Gastroesophageal sphincter (tissue), 4 donors: ENCODE measurements around the gene GPR162. TPM values are rescaled to one million over a fixed set of nuclear protein-coding genes. Genes with fewer than 3 reads are reported as not detected.
A peak's percentile ranks its signal among the peaks of the same experiment; 100 is the strongest.
"Not testable (repeated sequence)": the region's sequence is repeated elsewhere in the genome, so short reads cannot be mapped to it uniquely, and the experiment has no call there.

Experiments
- ATAC-seq: fragments of 150-250 bp; one replicate; pipeline ENCODE4 v1.9.1; 2016; ENCODE audit warnings: mild to moderate bottlenecking, moderate library complexity
- H3K27ac ChIP-seq, 4 donors: fragments of 200-600 bp; sonication (generic) in 3 of 4; 1 replicate in 3 of 4; 2 replicates in 1 of 4; pipeline ENCODE4 v1.5.1; 2016 to 2019
- H3K27me3 ChIP-seq: fragments of 200-600 bp; sonication (generic); one replicate; pipeline ENCODE4 v1.5.1; 2019
- H3K36me3 ChIP-seq, 2 donors: fragments of 200-600 bp; sonication (generic); one replicate each; pipeline ENCODE4 v1.5.1; 2019; ENCODE audit warnings: control low read depth in 1 of 2
- H3K4me1 ChIP-seq, 3 donors: fragments of 200-600 bp; sonication (generic); 1 replicate in 2 of 3; 2 replicates in 1 of 3; pipeline ENCODE4 v1.5.1; 2016 to 2019; ENCODE audit warnings: control low read depth in 2 of 3
- H3K4me3 ChIP-seq, 2 donors: fragments of 200-600 bp; sonication (generic); one replicate each; pipeline ENCODE4 v1.5.1; 2019; ENCODE audit warnings: mild to moderate bottlenecking in 1 of 2, moderate library complexity in 1 of 2
- H3K9me3 ChIP-seq, 3 donors: fragments of 200-600 bp; sonication (generic); one replicate each; pipeline ENCODE4 v1.5.1; 2017 to 2019; ENCODE audit warnings: control low read depth in 2 of 3
- EP300 ChIP-seq: sonication (generic); formaldehyde crosslinking; IDR thresholded peaks from one replicate; pipeline ENCODE4 v1.6.1; 2017; ENCODE audit warnings: antibody characterized with exemption, mild to moderate bottlenecking
- POLR2A ChIP-seq, 2 donors: fragments of 450-650 bp; IDR thresholded peaks; one replicate each; pipeline ENCODE4 v1.6.1; 2017; ENCODE audit warnings: antibody characterized with exemption in 2 of 2, mild to moderate bottlenecking in 2 of 2, moderate library complexity in 1 of 2
- POLR2AphosphoS5 ChIP-seq: sonication (generic); formaldehyde crosslinking; IDR thresholded peaks from one replicate; pipeline ENCODE4 v1.6.1; 2017; ENCODE audit warnings: antibody characterized with exemption
- WGBS, 2 donors: methylation state at CpG; one replicate each; pipeline ENCODE4 v1.1.5; 2018; ENCODE audit warnings: low coverage in 1 of 2; 5-methylcytosine and 5-hydroxymethylcytosine counted together
- total RNA-seq, 4 donors: library from RNA; depleted of rRNA; stranded (reverse); fragments of >200 nt; gene quantifications; one replicate each; pipeline ENCODE4 v1.1.0, GENCODE V29; 2016
- TF ChIP-seq, protein P1 (sequence below), 4 experiments: fragments of 200-600 bp in 2 of 4; fragments of 450-650 bp in 2 of 4; sonication (generic) in 1 of 4; IDR thresholded peaks; one replicate each; pipeline ENCODE4 v1.5.1; 2017 to 2019; ENCODE audit warnings: antibody characterized with exemption in 4 of 4, mild to moderate bottlenecking in 2 of 4, moderate library complexity in 2 of 4

The GPR162 gene
- total RNA-seq, 4 donors from 2014 or later = 3.7 to 9.7 (median 3.9) TPM

DNA sequence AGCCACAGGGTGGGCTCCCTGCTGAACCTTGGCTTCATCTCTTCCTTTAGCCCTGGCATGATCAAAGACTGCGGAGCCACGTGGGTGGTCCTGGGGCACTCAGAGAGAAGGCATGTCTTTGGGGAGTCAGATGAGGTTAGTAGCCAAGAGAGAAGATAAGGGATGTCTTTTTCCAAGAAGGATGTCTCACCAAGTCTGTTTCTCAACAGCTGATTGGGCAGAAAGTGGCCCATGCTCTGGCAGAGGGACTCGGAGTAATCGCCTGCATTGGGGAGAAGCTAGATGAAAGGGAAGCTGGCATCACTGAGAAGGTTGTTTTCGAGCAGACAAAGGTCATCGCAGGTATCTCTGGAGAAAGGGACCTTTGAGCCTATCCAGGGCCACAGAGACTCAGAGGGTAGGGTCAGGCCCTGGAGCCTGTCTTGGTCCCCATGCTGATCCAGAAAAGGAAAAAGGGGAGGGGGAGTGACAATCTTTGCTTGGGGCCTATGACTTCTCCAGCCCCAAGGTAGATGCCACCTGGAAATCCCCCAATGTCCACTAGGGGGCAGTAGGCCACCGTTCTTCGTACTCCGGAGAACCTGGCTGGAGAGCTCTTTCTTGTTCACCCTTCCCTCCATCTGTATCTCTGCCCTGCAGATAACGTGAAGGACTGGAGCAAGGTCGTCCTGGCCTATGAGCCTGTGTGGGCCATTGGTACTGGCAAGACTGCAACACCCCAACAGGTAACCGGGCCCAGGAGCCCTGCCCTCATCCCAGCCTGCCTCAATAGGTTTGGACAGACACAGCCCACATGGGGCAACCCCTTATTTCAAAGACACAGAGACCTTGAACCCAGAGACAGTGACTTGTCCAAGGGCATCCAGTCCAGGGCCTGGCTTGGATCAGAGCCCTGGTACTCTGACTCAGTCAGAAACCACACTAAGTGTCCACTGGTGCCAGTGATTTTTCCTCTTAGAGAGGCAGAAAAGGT lies 47.7 kb downstream of the GPR162 start:
- TF ChIP-seq, protein P1, sequence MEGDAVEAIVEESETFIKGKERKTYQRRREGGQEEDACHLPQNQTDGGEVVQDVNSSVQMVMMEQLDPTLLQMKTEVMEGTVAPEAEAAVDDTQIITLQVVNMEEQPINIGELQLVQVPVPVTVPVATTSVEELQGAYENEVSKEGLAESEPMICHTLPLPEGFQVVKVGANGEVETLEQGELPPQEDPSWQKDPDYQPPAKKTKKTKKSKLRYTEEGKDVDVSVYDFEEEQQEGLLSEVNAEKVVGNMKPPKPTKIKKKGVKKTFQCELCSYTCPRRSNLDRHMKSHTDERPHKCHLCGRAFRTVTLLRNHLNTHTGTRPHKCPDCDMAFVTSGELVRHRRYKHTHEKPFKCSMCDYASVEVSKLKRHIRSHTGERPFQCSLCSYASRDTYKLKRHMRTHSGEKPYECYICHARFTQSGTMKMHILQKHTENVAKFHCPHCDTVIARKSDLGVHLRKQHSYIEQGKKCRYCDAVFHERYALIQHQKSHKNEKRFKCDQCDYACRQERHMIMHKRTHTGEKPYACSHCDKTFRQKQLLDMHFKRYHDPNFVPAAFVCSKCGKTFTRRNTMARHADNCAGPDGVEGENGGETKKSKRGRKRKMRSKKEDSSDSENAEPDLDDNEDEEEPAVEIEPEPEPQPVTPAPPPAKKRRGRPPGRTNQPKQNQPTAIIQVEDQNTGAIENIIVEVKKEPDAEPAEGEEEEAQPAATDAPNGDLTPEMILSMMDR (IDR thresholded peaks at IDR 0.05) = peak in 3 of 4 experiments; percentile 85 to 96 (median 92)
- TF ChIP-seq EP300 (no peak), POLR2A (IDR thresholded peaks at IDR 0.05) (no peak), POLR2AphosphoS5 (peak; percentile 7)
- Histone ChIP-seq H3K27ac (peak overlapping the region in 3 of 4 donors; percentile 98 to 99 (median 98)), H3K4me3 (peak overlapping the region in 1 of 2 donors; percentile 99), H3K4me1 (peaks cover 0 to 67% (median 36%) of the 10 kb centered on the region in 3 donors), H3K27me3 (no peaks in the 10 kb centered on the region), H3K36me3 (peaks cover 0 to 49% of the 10 kb centered on the region in 2 donors), H3K9me3 (no peaks in the 10 kb centered on the region)
- WGBS, 2 donors = 17 to 22% methylated on average over 8 to 9 of the region's 12 CpGs
- no peak for ATAC-seq

- H3K27me3 ChIP-seq, ATAC-seq, H3K4me3 ChIP-seq, H3K9me3 ChIP-seq: not testable (repeated sequence)
- WGBS, 2 donors = 17% methylated on average over 1 of the region's 4 CpGs; no CpG with 5 or more reads in 1 of the 2 donors
- H3K27ac ChIP-seq = peak overlapping the region in 3 of 4 donors; percentile 9 to 98 (median 85)
- peaks cover 0 to 40% of the 10 kb centered on the region in 2 donors for H3K36me3 ChIP-seq
- H3K4me1 ChIP-seq = peaks cover 0 to 71% (median 36%) of the 10 kb centered on the region in 3 donors
These were observed 48.7 kb downstream of the GPR162 start for GRCh38 chr12:6870304-6870703.

DNA sequence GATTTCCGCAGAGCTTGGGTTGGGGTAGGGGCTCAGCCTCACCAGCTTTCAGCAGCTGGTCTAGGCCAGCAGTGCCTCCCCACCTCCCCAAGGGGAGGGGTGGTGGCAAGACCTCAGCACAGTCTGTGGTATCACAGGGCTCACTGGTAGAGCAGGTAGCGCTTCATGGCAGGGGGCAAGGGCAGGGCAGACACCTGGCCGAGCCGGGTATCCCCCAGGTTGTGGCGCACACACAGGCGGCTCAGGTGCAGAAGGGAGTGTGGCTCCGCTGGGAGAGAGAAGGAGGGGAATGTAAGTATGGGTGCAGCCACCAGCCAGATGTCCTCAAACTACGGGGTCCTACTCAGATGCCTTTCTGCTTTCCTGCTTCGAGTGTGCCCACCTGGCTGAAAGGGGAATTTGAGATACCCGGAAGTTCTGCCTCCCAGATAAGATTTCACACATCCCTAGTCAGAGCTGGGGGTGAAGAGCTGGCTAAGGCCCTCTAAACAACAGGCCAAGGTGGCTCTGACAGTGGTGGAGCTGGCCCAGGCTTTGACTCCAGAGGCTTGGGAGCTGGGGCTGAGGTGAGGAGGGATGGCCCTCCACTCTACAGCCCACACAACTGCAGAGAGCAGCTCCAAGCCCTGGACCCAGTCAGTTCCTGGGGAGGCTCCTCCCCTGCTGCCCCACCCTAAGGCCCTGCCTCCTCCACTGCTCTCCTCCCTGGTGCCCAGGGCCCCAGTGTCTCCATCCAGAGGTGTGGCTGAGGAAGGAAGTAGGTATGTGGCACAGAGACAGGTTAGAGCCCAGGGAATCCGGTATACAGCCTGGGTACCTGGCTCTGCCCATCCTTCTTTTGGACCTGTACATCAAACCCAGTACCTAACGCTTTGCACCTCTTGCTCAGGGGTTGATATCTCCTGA lies 49.7 kb downstream of the GPR162 start:
- peak overlapping the region in 1 of 2 donors; percentile 84 for H3K4me3 ChIP-seq
- peaks cover 0 to 70% (median 36%) of the 10 kb centered on the region in 3 donors for H3K4me1 ChIP-seq
- TF ChIP-seq POLR2AphosphoS5 (no peak), POLR2A (IDR thresholded peaks at IDR 0.05) (no peak), EP300 (no peak)
- TF ChIP-seq, protein P1 (IDR thresholded peaks at IDR 0.05) = no peak
- H3K36me3 ChIP-seq = peaks cover 0 to 35% of the 10 kb centered on the region in 2 donors
- ATAC-seq = no peak
- 46% methylated on average over 2 of the region's 12 CpGs; no CpG with 5 or more reads in 1 of the 2 donors for WGBS, 2 donors
- H3K9me3 ChIP-seq = no peaks in the 10 kb centered on the region
- H3K27me3 ChIP-seq = no peaks in the 10 kb centered on the region
- peak overlapping the region in 3 of 4 donors; percentile 85 to 94 (median 89) for H3K27ac ChIP-seq

- Histone ChIP-seq H3K4me3 (peak overlapping the region; percentile 50 to 84), H3K27me3 (no peaks in the 10 kb centered on the region), H3K4me1 (peaks cover 0 to 63% (median 33%) of the 10 kb centered on the region in 3 donors), H3K36me3 (peaks cover 0 to 34% of the 10 kb centered on the region in 2 donors), H3K9me3 (no peaks in the 10 kb centered on the region), H3K27ac (peak overlapping the region; percentile 41 to 94 (median 87))
- 0% methylated on average over 8 to 14 of the region's 40 CpGs for WGBS, 2 donors
- peak; percentile 65 for ATAC-seq
- TF ChIP-seq POLR2A (IDR thresholded peaks at IDR 0.05) = peak in 1 of 2 donors; percentile 18
- TF ChIP-seq POLR2AphosphoS5 = peak; percentile 66
- TF ChIP-seq, protein P1 (IDR thresholded peaks at IDR 0.05) = peak in 3 of 4 experiments; percentile 88 to 96 (median 91)
- TF ChIP-seq EP300 = no peak
These were observed 50.7 kb downstream of the GPR162 start for GRCh38 chr12:6872073-6873048.
